Parathyroid adenoma (tissue), 2 donors: Measurements from ENCODE around the gene CEP104.

Experiments
- H2AFZ ChIP-seq: fragments of 300-600 bp; sonication (generic); one replicate; pipeline ENCODE4 v1.7.0; 2017; ENCODE audit warnings: antibody characterized with exemption, mild to moderate bottlenecking
- H3K27ac ChIP-seq: fragments of 300-600 bp; sonication (generic); one replicate; pipeline ENCODE4 v1.7.0; 2017
- H3K27me3 ChIP-seq: fragments of 300-600 bp; sonication (generic); one replicate; pipeline ENCODE4 v1.7.0; 2017; ENCODE audit warnings: low read length; ENCODE audit not compliant: control insufficient read depth, insufficient read depth
- H3K36me3 ChIP-seq: fragments of 300-600 bp; sonication (generic); one replicate; pipeline ENCODE4 v1.7.0; 2017; ENCODE audit warnings: low read length; ENCODE audit not compliant: control insufficient read depth, insufficient read depth
- H3K4me1 ChIP-seq: fragments of 300-600 bp; sonication (generic); one replicate; pipeline ENCODE4 v1.7.0; 2017; ENCODE audit warnings: control low read depth
- H3K4me2 ChIP-seq: fragments of 300-600 bp; sonication (generic); one replicate; pipeline ENCODE4 v1.7.0; 2017; ENCODE audit warnings: low read length
- H3K4me3 ChIP-seq: fragments of 300-600 bp; sonication (generic); one replicate; pipeline ENCODE4 v1.7.0; 2017; ENCODE audit warnings: low read depth, low read length
- H3K79me2 ChIP-seq: fragments of 300-600 bp; sonication (generic); one replicate; pipeline ENCODE4 v1.7.0; 2017; ENCODE audit warnings: control low read depth
- H3K9ac ChIP-seq: fragments of 300-600 bp; sonication (generic); one replicate; pipeline ENCODE4 v1.7.0; 2017; ENCODE audit warnings: mild to moderate bottlenecking
- H3K9me3 ChIP-seq: fragments of 300-600 bp; sonication (generic); one replicate; pipeline ENCODE4 v1.7.0; 2017; ENCODE audit warnings: low read length; ENCODE audit not compliant: control insufficient read depth
- CTCF ChIP-seq: fragments of 300-600 bp; sonication (generic); IDR thresholded peaks from one replicate; pipeline ENCODE4 v1.7.0; 2017; ENCODE audit warnings: antibody characterized with exemption, mild to moderate bottlenecking
- donor health status: primary hyperparathyroidism.

The CEP104 gene

GRCh38 chr1:3904843-3905185, 47.8 kb upstream of the CEP104 start:
- H3K4me3 ChIP-seq = no peak overlapping the region
- H3K36me3 ChIP-seq = no peaks in the 10 kb centered on the region
- no peaks in the 10 kb centered on the region for H3K9me3 ChIP-seq
- no peaks in the 10 kb centered on the region for H3K4me1 ChIP-seq
- no peak overlapping the region for H3K4me2 ChIP-seq
- H3K79me2 ChIP-seq = no peaks in the 10 kb centered on the region
- H3K27ac ChIP-seq = no peak overlapping the region
- H2AFZ ChIP-seq = no peak overlapping the region
- no peak for TF ChIP-seq CTCF
- no peak overlapping the region for H3K9ac ChIP-seq
- H3K27me3 ChIP-seq = no peaks in the 10 kb centered on the region

DNA sequence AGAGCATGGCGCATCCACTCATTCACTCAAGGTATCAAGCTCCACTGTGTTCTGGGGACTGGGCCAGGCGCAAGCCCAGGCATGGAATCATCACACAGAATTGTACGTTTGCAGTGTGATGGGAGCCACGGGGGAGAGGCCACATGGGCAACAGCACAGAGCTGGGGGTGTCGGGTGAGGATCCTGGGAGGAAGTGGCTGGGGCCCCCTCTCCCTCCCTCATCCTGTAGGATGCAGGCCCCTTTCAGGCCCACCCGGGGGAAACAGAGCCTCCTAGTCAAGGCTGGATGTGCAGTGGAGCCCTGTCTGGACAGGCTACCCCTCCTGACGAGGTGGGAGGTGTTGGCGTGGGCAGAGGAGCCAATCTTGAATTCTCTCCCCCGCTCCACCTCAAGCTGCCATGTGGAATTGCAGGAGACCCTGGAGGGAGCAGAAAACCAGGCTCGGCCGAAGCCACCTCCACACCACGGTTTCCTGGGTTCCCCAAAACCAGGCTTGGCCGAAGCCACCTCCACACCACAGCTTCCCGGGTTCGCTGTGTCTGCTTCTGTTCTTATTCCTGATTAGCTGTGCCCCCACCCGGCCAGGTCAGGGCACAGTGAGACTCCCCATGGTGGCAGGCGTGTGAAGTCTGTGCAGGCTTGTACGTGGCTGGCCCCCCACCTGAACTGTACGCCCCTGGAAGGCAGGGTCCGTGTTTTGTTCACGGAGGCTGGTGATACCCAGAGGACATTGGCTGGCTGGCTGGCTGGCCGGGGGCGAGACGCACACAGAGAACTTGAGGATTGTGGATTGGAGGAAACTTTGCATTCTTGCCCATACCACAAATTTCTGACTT, 47.2 kb upstream of the CEP104 start:
- H3K4me1 ChIP-seq = no peaks in the 10 kb centered on the region
- H3K4me2 ChIP-seq = no peak overlapping the region
- no peak overlapping the region for H3K4me3 ChIP-seq
- H2AFZ ChIP-seq = no peak overlapping the region
- no peaks in the 10 kb centered on the region for H3K9me3 ChIP-seq
- TF ChIP-seq CTCF = no peak
- no peak overlapping the region for H3K27ac ChIP-seq
- H3K36me3 ChIP-seq = no peaks in the 10 kb centered on the region
- H3K27me3 ChIP-seq = no peaks in the 10 kb centered on the region
- H3K9ac ChIP-seq = no peak overlapping the region
- peaks cover 5% of the 10 kb centered on the region for H3K79me2 ChIP-seq

DNA sequence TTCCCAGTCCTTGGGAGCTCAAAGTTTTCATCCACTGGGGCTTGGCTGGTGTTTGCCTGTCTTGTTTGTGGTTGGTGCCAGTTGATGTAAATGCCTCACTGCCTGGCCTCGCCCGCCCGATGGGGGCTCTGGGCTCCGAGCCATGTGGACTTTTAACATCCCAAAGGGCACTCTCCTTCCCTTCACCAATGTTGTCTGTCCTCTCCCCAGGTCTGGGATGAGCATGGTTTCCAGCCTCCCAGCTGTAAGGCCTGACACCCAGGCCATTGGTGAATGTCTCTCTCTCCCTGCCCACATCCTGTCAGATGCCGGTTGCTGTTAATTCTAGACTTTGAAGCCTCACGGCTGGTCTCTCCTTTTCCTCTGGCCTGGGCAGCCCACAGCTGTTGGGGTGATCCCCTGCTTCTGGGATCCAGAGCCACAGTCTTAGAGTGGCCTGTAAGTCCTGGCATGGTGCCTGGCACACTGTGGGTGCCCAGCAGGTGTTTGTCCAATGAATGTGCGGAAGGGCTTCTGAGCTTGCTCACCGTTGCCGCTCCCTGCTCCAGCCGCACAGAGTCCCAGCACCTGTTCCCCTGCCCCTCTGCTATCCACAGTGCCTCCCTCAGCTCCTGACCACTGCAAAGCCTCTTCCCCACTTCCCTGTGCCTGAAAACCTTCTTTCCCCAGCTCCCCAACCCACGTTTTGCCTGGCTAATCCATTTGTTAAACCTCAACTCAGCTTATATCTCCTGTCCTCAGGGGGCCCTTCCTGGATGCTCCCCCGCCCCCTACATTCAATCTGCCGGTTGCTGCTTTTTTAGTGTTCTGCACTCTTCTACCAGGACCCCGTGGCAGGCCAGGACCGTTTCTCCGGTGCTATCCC, 46.4 kb upstream of the CEP104 start:
- Histone ChIP-seq H3K27me3 (no peaks in the 10 kb centered on the region), H3K9me3 (no peaks in the 10 kb centered on the region), H3K4me2 (no peak overlapping the region), H3K36me3 (no peaks in the 10 kb centered on the region), H3K4me3 (no peak overlapping the region), H3K79me2 (peaks cover 8% of the 10 kb centered on the region), H3K27ac (no peak overlapping the region), H3K4me1 (no peaks in the 10 kb centered on the region), H2AFZ (no peak overlapping the region), H3K9ac (no peak overlapping the region)
- TF ChIP-seq CTCF = no peak

GRCh38 chr1:3902571-3903091, 45.6 kb upstream of the CEP104 start:
- H3K9me3 ChIP-seq = no peaks in the 10 kb centered on the region
- H3K36me3 ChIP-seq = no peaks in the 10 kb centered on the region
- no peaks in the 10 kb centered on the region for H3K27me3 ChIP-seq
- no peak for TF ChIP-seq CTCF
- no peak overlapping the region for H3K4me3 ChIP-seq
- H3K4me2 ChIP-seq = no peak overlapping the region
- no peak overlapping the region for H2AFZ ChIP-seq
- no peak overlapping the region for H3K27ac ChIP-seq
- H3K4me1 ChIP-seq = no peaks in the 10 kb centered on the region
- H3K79me2 ChIP-seq = peaks cover 12% of the 10 kb centered on the region
- no peak overlapping the region for H3K9ac ChIP-seq
